ENCODE results near the gene FIBP.
"Not testable (repeated sequence)": the region's sequence is repeated elsewhere in the genome, so short reads cannot be mapped to it uniquely, and the experiment has no call there.

Gene FIBP

GRCh38 chr11:65912845-65913244 lies 24.6 kb upstream of the FIBP start:
- DNase-seq: no peak

- peak; percentile 35 for DNase-seq
Observed at GRCh38 chr11:65911682-65912568, 23.7 kb upstream of the FIBP start.

GRCh38 chr11:65907878-65908277 lies 19.6 kb upstream of the FIBP start:
- no peak for DNase-seq

GRCh38 chr11:65906602-65907001 lies 18.3 kb upstream of the FIBP start:
- DNase-seq: no peak

- DNase-seq: no peak
Observed at GRCh38 chr11:65903715-65904114, 15.4 kb upstream of the FIBP start.

GRCh38 chr11:65903068-65903481 lies 14.8 kb upstream of the FIBP start:
- no peak for DNase-seq

- no peak for DNase-seq
Observed at GRCh38 chr11:65900899-65901180, 12.6 kb upstream of the FIBP start.

GRCh38 chr11:65900125-65900898 lies 12.0 kb upstream of the FIBP start, which contains the start of gene FOSL1:
Gene FOSL1 (minus strand): TSS chr11:65900388. CDS start chr11:65900339, 49 bp downstream.
- DNase-seq: peak; percentile 87

GRCh38 chr11:65899356-65900124 lies 11.3 kb upstream of the FIBP start:
- DNase-seq: no peak

GRCh38 chr11:65898656-65899355 lies 10.5 kb upstream of the FIBP start:
- no peak for DNase-seq

GRCh38 chr11:65897020-65897471 lies 8.8 kb upstream of the FIBP start:
- no peak for DNase-seq

- no peak for DNase-seq
Observed at GRCh38 chr11:65896034-65896999, 8.0 kb upstream of the FIBP start.

- no peak for DNase-seq
Observed at GRCh38 chr11:65895482-65895981, 7.3 kb upstream of the FIBP start.

GRCh38 chr11:65894034-65894591 lies 5.8 kb upstream of the FIBP start:
- DNase-seq: no peak

- DNase-seq: no peak
Observed at GRCh38 chr11:65892661-65893317, 4.5 kb upstream of the FIBP start.

GRCh38 chr11:65892137-65892540 lies 3.9 kb upstream of the FIBP start:
- DNase-seq: not testable (repeated sequence)

- no peak for DNase-seq
Observed at GRCh38 chr11:65891219-65892136, 3.2 kb upstream of the FIBP start.

- peak; percentile 95 for DNase-seq
Observed at GRCh38 chr11:65890324-65891218, 2.3 kb upstream of the FIBP start, which contains the start of gene CCDC85B. Gene CCDC85B (plus strand): TSS chr11:65890673. CDS start chr11:65890784, 111 bp downstream.

All from NCI-H774 (cell line).